Left ventricle myocardium inferior (tissue), 1 donor: ENCODE data around the gene ERICH3. TPM values are rescaled to one million over a fixed set of nuclear protein-coding genes. Genes with fewer than 3 reads are reported as not detected.

ENCODE experiments used
- DNase-seq: peaks from one replicate; pipeline ENCODE4 v3.0.0-alpha.2; 2020
- H3K27ac ChIP-seq: fragments of 200-600 bp; replicated peaks from 2 replicates; pipeline ENCODE4 v1.8.0; 2021
- H3K27me3 ChIP-seq: fragments of 200-600 bp; 2 replicates; pipeline ENCODE4 v1.8.0; 2021; ENCODE audit warnings: low read depth
- H3K36me3 ChIP-seq: fragments of 200-600 bp; 2 replicates; pipeline ENCODE4 v1.8.0; 2021
- H3K4me1 ChIP-seq: fragments of 200-600 bp; 2 replicates; pipeline ENCODE4 v1.8.0; 2021
- H3K4me3 ChIP-seq: fragments of 200-600 bp; 2 replicates; pipeline ENCODE4 v1.8.0; 2021; ENCODE audit warnings: mild to moderate bottlenecking, moderate library complexity
- H3K9me3 ChIP-seq: fragments of 200-600 bp; replicated peaks from 2 replicates; pipeline ENCODE4 v1.8.0; 2021
- CTCF ChIP-seq: fragments of 200-600 bp; IDR thresholded peaks from 2 replicates; pipeline ENCODE4 v1.8.0; 2021; ENCODE audit warnings: antibody characterized with exemption, mild to moderate bottlenecking, borderline replicate concordance
- intact Hi-C: fragments of 100-400 bp; cut with micrococcal nuclease; formaldehyde crosslinking; loops from one replicate; pipeline ENCODE4 v1.11.0; 2022
- total RNA-seq: library from RNA; stranded (reverse); fragmentation: NEBNext Ultra II Directional; extraction: Animal tissue kit (Norgen Biotek cat#: 25700); gene quantifications from one replicate; pipeline ENCODE4 v1.2.1, GENCODE V29; 2021
- donor health status: DM: no; HTN: yes; CAD: no; lungs with severe emphysema.

The ERICH3 gene
- total RNA-seq, 1 donor from 2014 or later, result not detected

GRCh38 chr1:74654708-74655107 lies 18.9 kb downstream of the ERICH3 start:
- no peaks in the 10 kb centered on the region for H3K27me3 ChIP-seq
- no peaks in the 10 kb centered on the region for H3K9me3 ChIP-seq
- H3K4me3 ChIP-seq, result no peak overlapping the region
- H3K36me3 ChIP-seq, result no peaks in the 10 kb centered on the region
- no peak for DNase-seq
- no peak for TF ChIP-seq CTCF
- H3K27ac ChIP-seq, result no peak overlapping the region
- no peaks in the 10 kb centered on the region for H3K4me1 ChIP-seq
- intact Hi-C loops, result no loop called here

GRCh38 chr1:74652711-74653139 lies 20.9 kb downstream of the ERICH3 start:
- H3K36me3 ChIP-seq, result no peaks in the 10 kb centered on the region
- intact Hi-C loops, result no loop called here
- no peak overlapping the region for H3K4me3 ChIP-seq
- no peak for DNase-seq
- H3K9me3 ChIP-seq, result no peaks in the 10 kb centered on the region
- no peaks in the 10 kb centered on the region for H3K27me3 ChIP-seq
- H3K4me1 ChIP-seq, result no peaks in the 10 kb centered on the region
- H3K27ac ChIP-seq, result no peak overlapping the region
- no peak for TF ChIP-seq CTCF

GRCh38 chr1:74650561-74650960 lies 23.0 kb downstream of the ERICH3 start:
- intact Hi-C loops, result no loop called here
- no peaks in the 10 kb centered on the region for H3K9me3 ChIP-seq
- no peaks in the 10 kb centered on the region for H3K36me3 ChIP-seq
- H3K4me3 ChIP-seq, result no peak overlapping the region
- H3K4me1 ChIP-seq, result no peaks in the 10 kb centered on the region
- TF ChIP-seq CTCF, result no peak
- H3K27me3 ChIP-seq, result no peaks in the 10 kb centered on the region
- DNase-seq, result no peak
- no peak overlapping the region for H3K27ac ChIP-seq

DNA sequence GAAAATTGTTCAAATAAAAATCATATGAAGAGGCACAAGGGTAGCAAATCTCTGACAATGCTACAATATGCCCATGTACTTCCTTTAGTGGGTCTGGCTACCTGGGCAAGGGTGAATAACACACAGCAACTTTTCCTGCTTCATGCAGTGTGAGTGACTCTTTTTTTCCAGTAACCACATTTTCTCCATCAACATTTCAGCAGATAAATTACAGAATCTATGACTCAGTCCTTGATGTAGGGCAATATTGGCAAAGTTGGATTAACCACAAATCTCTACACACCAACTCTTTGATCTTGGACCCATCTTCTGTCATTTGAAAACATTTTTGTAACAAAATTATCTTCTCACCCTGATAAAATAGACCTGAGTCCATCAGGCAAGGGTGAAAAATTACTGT lies 31.7 kb downstream of the ERICH3 start:
- Histone ChIP-seq H3K9me3 (no peaks in the 10 kb centered on the region), H3K36me3 (no peaks in the 10 kb centered on the region), H3K27me3 (no peaks in the 10 kb centered on the region), H3K4me1 (no peaks in the 10 kb centered on the region), H3K27ac (no peak overlapping the region), H3K4me3 (no peak overlapping the region)
- no peak for DNase-seq
- intact Hi-C loops, result no loop called here
- no peak for TF ChIP-seq CTCF

GRCh38 chr1:74641161-74641560 lies 32.4 kb downstream of the ERICH3 start:
- no peaks in the 10 kb centered on the region for H3K9me3 ChIP-seq
- no peaks in the 10 kb centered on the region for H3K36me3 ChIP-seq
- no peak overlapping the region for H3K27ac ChIP-seq
- no peak overlapping the region for H3K4me3 ChIP-seq
- TF ChIP-seq CTCF, result no peak
- H3K4me1 ChIP-seq, result no peaks in the 10 kb centered on the region
- no peaks in the 10 kb centered on the region for H3K27me3 ChIP-seq
- intact Hi-C loops, result no loop called here
- no peak for DNase-seq

DNA sequence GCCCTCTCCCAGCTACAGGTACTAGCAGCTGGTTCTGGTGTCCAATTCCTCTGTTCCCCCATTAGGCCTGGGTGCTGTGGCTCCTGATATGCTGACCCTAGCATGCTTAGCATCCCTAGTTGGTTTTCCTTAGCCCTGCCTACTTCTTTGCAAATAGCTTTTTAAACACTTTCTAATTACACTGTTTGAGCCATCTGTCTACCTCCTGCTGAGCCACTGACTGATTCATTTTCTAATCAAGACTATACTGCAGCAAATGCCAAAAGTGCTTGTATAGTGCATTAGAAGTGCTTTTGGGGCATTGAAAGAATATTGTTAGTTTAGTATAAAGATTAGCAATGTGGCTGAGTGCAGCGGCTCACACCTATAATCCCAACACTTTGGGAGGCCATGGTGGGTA lies 36.3 kb downstream of the ERICH3 start:
- no peaks in the 10 kb centered on the region for H3K9me3 ChIP-seq
- no peak for TF ChIP-seq CTCF
- no peaks in the 10 kb centered on the region for H3K27me3 ChIP-seq
- intact Hi-C loops, result no loop called here
- H3K4me3 ChIP-seq, result no peak overlapping the region
- no peak for DNase-seq
- no peaks in the 10 kb centered on the region for H3K36me3 ChIP-seq
- H3K4me1 ChIP-seq, result no peaks in the 10 kb centered on the region
- no peak overlapping the region for H3K27ac ChIP-seq
